Measurements from ENCODE around the gene CPVL. TPM values are rescaled to one million over a fixed set of nuclear protein-coding genes. Genes with fewer than 3 reads are reported as not detected.

The CPVL gene
- total and polyA plus RNA-seq, 11 donors: 68.8 to 247 (median 134) TPM

DNA sequence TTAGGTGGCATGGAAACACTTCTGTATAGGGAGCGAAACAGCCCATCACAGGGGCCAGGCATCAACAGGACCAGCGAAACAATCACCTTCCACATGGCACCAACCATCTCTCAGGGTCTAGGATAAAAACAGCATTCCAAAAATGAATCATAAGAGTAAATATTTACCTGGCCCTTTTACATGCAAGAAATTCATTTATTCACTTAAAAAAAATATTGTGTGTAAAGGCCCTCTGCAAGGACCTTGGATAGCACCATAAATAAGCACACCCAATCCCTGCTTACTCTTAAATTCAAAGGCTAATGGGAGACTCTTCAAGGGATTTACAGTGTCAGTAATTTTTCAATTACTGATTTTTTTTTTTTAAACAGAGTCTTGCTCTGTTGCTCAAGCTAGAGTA, 25.4 kb downstream of the CPVL start:
- no peaks in the 10 kb centered on the region for H3K27me3 ChIP-seq
- 70 to 100% (median 98%) methylated on average over 2 of the region's 2 CpGs for whole genome bisulfite sequencing, 4 donors
- H3K9me3 ChIP-seq: no peaks in the 10 kb centered on the region
- H3K27ac ChIP-seq: no peak overlapping the region
- no peak overlapping the region for H3K4me3 ChIP-seq
- no peak for ATAC-seq
- intact Hi-C loops (cut with DNase I): loop anchor here in 1 of 10 donors (10.0 kb wide), 1 partner anchor 74 kb away; the partner anchor contains the start of gene CHN2
- no peak for DNase-seq
- TF ChIP-seq CTCF (IDR thresholded peaks at IDR 0.05): no peak
- no peak for TF ChIP-seq POLR2A (IDR thresholded peaks at IDR 0.05)
- H3K36me3 ChIP-seq: peaks cover 0 to 5% (median 0%) of the 10 kb centered on the region in 9 donors
- peaks cover 0 to 36% (median 18%) of the 10 kb centered on the region in 12 donors for H3K4me1 ChIP-seq

DNA sequence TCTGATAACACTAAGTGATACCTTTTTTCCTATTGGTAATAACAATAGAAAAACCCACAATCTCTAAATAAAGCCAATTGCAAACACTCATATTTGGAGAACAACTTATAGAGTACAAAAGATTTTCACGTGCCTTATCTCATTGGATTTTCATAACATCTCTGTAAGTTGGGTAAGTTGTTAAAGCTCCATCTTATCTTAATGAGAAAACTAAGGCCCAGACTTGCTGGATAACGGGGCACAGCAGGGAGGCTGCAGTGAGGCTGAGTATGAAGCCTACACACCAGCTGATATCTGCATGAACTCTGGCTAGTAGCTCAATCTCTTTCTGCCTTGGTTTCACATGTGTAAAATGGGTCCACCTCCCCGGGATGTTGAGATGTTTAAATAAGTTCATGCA, 26.8 kb downstream of the CPVL start:
- intact Hi-C loops (cut with DNase I): loop anchor here in 1 of 10 donors (5.0 kb wide), 1 partner anchor 288 kb away; no protein-coding TSS in a partner anchor
- Histone ChIP-seq H3K9me3 (no peaks in the 10 kb centered on the region), H3K27me3 (no peaks in the 10 kb centered on the region), H3K27ac (no peak overlapping the region), H3K36me3 (peaks cover 0 to 5% (median 0%) of the 10 kb centered on the region in 9 donors), H3K4me3 (no peak overlapping the region), H3K4me1 (peaks cover 0 to 38% (median 18%) of the 10 kb centered on the region in 12 donors)
- no peak for TF ChIP-seq POLR2A (IDR thresholded peaks at IDR 0.05)
- no peak for TF ChIP-seq CTCF (IDR thresholded peaks at IDR 0.05)
- DNase-seq (no peak), ATAC-seq (no peak)
- WGBS, 4 donors: 82 to 85% (median 84%) methylated on average over 3 of the region's 3 CpGs

DNA sequence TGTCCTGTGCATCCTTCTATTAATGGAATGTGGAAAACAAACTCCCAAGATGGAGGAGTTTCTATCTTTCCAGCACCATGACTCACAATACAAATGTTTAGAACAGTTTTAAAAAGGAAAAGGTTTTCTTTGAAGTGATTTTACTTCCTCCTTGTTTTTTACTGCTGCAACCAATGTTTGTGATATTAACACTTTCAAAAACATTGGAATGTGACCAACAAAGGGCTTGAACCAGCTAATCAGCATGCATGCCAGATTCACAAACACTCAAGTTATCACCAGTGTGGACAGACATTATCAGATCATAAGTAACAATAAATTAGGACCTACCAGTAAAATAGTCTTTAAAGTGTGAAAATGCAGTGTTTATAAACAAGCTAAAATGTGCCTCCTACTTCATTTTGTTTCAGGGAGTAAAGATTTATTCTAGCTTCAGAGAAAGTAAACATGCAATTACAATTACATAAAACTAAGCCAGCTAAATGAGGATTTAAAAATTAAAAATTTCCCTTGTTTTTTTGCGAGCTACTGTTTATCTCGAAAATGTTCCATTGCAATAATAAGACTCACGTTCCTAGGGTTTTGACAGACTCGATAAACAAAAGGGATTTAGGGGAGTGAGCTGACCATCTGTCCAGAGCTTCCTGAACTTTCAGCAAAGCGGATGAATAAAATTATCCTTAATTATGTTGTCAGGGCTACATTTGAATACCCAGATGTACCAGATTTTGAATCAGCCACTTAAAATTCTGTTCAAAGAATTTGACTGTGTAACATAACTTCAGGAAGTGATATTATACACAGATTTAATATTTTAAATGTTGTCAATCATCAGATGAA, 29.8 kb downstream of the CPVL start:
- H3K27me3 ChIP-seq: no peaks in the 10 kb centered on the region
- peaks cover 0 to 33% (median 5%) of the 10 kb centered on the region in 12 donors for H3K4me1 ChIP-seq
- ATAC-seq (no peak), DNase-seq (no peak)
- WGBS, 4 donors: 34 to 51% (median 47%) methylated on average over 5 of the region's 5 CpGs
- H3K27ac ChIP-seq: no peak overlapping the region
- intact Hi-C loops (cut with DNase I): loop anchor here in 1 of 10 donors (5.0 kb wide), 1 partner anchor 291 kb away; no protein-coding TSS in a partner anchor
- H3K36me3 ChIP-seq: peaks cover 0 to 11% (median 0%) of the 10 kb centered on the region in 9 donors
- H3K4me3 ChIP-seq: no peak overlapping the region
- no peak for TF ChIP-seq CTCF (IDR thresholded peaks at IDR 0.05)
- no peak for TF ChIP-seq POLR2A (IDR thresholded peaks at IDR 0.05)
- no peaks in the 10 kb centered on the region for H3K9me3 ChIP-seq

DNA sequence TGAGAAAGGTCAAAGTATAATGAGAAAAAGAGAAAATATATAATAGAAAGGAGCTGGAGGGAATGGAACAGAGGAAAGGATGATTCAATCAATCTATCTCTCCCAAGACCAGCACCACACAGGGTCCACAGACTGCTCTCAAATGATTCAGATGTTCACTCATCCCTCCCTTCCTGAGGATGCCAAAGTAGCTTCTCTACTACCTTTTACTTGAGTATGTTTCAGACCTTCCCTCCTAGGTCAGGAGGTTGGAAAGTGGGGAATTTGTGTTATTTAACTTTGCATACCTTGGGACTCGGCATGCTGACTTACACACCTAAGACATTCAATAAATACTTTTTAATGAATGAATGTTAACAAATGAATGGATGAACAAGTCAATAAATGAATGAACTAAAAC, 30.6 kb downstream of the CPVL start:
- H3K27ac ChIP-seq: no peak overlapping the region
- DNase-seq: no peak
- no peak for TF ChIP-seq CTCF (IDR thresholded peaks at IDR 0.05)
- no peak for TF ChIP-seq POLR2A (IDR thresholded peaks at IDR 0.05)
- peaks cover 0 to 33% (median 5%) of the 10 kb centered on the region in 12 donors for H3K4me1 ChIP-seq
- no peak overlapping the region for H3K4me3 ChIP-seq
- no peaks in the 10 kb centered on the region for H3K9me3 ChIP-seq
- intact Hi-C loops (cut with DNase I): loop anchor here in 1 of 10 donors (5.0 kb wide), 1 partner anchor 292 kb away; no protein-coding TSS in a partner anchor
- H3K27me3 ChIP-seq: no peaks in the 10 kb centered on the region
- no peak for ATAC-seq
- WGBS, 4 donors: 94 to 100% (median 99%) methylated on average over 1 of the region's 1 CpG
- peaks cover 0 to 11% (median 0%) of the 10 kb centered on the region in 9 donors for H3K36me3 ChIP-seq

All from heart left ventricle (tissue), 16 donors.